NCI-H2029 (cell line): ENCODE measurements around the gene RAB27A.

Experiments used
- DNase-seq: peaks from one replicate; lab custom pipeline; 2025; lab: John Stamatoyannopoulos, UW

The RAB27A gene

DNA sequence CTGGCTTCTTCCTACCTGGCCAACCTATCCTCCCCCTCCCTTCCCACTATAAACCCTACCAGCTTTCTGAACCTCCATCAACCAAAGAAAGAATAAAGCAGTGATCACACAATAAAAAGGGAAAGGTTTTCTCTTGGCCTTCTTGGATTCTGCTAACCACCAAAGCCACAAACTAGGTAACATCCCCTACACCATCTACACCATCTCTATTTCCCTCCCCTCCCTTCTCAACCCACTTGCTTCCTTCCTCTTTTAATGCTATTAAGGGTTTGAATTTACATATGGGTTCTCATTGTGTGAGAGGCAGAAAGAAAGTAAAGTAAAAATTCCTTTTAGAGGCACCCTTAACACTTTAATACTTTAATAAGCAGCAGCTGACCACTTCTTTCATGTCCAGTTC lies 67.0 kb downstream of the RAB27A start:
- no peak for DNase-seq

DNA sequence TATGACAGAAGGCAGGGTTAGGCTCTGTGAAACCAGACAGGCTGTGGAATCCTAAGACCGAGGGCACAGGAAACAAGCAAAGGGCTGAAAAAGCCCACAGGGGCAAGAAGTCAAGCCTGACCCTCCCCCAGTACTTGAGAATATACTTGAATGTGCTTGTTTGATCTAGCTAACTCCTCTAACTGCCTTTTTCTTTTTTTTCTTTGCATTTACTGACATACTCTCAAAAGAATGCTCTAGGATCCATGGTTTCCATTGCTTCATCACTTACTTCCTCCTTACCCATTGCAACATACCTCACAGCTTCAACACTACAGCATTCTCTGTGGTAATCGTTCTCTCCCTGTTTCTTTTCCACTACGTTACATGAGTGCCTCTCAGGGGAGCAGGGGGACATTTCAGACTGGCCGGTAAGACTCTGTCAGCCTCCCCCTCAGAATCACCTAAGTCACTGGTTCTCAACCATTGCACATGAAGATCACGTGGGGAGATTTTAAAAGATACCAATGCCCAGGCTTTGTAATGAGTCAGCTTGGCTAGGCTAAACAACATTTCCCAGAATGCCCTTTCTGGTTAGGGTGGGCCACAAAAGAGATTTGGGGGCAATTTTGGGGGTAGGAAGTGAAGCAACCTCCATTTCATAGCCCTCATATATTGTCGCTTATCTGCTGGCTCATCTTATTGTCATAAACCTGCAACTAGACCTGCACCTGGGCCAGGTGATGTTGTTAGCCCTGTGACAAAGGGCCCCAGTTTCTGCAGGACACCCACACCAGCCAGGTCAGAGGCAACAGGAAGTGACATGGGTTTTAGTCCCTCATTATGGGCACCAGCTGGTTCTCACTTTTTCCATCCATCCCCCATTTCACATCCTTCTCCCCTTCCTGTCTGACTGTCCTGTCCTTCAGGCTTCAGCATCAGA lies 68.3 kb downstream of the RAB27A start:
- DNase-seq, result no peak

DNA sequence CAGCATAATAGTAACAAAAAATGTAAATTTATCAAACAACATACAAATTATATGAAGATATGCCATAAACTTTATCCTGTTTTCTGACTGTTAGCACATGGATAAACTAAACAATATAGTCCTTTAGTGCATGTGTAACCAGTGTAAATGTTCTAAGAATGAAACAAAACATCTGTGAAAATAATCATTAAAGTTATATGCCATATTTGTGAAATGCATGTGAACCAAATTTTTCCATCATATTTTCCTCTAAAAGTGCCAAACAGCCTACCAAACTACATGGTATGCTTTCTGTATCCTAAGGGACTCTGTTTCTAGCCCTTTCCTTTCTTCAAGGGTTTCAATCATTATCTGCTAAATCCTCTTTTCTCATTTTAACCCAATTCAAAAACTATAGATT lies 69.0 kb downstream of the RAB27A start:
- DNase-seq, result no peak

DNA sequence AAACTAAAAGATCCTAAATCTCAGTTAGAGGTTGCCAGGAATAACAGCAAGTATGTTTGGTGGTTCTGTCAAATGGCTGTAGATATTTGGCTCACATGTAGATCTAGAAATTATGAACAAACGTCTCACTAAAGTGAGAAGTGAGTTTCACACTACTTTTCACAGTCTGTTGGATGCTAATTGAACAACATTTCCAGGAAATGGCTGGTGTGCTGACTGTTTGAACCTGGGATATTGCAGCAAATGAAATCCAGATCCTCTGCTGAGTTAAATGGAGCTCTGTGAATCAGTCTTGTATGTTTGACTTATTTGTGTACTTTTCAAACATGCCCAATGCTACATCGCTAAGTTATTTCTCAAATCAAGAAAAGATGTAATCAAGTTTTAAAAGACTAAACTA lies 71.6 kb downstream of the RAB27A start:
- DNase-seq, result no peak

DNA sequence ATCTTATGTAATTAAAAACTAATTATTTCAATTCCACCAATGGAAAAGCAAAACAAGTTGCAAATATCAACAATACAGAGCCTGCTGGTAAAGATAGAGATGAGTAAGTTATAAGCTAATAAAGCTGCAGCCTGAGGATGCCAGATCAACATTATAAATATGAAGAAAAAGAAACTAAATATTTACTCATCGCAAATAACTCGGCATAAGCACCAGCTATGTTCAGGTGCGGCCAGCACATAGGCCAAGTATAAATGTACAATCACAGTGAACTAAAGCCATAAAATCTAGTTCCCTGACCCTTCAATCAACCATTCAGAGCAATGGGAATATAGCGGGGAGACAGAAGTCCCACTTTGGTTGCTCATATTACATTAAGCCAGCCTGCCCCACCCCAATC lies 85.1 kb downstream of the RAB27A start:
- DNase-seq, result no peak

DNA sequence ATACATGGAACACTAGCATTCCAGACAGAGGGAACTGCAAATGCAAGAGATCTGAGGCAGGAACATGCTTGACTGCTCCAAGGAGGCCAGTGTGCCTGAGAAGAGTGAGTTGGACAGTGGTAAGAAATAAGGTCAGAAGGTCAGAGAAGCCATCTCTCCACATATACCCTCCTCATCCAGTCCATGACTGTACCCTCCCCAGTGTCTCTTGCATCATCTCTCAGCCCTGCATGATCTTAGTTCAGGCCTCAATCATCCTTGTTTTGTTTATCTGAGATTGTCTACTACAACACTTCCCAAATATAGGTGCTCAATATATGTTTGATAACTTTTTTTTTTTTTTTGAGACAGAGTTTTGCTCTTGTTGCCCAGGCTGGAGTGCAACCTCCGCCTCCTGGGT lies 87.4 kb downstream of the RAB27A start:
- DNase-seq, result no peak

DNA sequence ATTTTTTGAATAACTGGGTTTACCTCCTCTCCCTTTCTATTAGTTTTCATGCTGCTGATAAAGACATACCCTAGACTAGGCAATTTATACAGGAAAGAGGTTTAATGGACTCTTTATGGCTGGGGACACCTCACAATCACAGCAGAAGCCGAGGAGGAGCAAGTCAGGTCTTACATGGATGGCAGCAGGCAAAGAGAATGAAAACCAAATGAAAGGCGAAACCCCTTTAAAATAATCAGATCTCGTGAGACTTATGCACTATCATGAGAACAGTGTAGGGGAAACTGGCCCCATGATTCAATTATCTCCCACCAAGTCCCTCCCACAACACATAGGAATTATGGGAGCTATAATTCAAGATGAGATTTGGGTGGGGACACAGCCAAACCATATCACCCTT lies 90.9 kb downstream of the RAB27A start:
- DNase-seq, result no peak

DNA sequence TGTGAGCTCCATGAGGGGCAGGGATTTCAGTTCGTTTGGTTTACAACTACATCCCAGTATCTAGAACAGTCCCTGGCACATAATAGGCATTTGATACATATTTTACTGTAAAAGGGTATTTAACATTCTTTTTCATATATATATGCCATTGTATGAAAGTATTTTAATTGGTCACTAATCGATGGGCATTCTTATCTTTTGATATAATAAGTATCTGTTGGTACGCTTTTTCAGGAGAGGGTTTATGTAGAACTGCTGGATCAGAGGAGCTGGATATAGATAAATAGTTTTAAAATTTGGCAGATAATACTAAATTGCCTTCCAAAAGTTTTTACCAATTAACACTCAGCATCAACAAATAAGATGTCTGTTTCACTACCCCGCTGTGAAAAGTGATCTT lies 91.9 kb downstream of the RAB27A start:
- DNase-seq, result no peak

DNA sequence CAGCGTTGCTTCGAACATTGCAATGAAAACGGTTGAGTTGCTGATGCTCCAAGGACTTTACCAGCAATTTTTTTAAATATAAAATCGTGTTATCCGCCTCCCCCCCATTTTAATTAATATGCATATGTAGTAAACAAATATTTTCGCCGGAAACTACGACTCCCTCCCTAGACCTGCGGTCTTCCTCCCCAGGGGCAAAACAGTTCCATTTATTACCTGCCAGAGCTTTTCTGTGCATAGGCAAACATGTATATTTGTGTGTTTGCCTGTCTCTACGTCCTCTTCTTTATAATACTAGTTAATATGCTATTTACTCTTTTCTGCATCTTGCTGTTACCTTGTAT lies 92.3 kb downstream of the RAB27A start:
- DNase-seq, result no peak

DNA sequence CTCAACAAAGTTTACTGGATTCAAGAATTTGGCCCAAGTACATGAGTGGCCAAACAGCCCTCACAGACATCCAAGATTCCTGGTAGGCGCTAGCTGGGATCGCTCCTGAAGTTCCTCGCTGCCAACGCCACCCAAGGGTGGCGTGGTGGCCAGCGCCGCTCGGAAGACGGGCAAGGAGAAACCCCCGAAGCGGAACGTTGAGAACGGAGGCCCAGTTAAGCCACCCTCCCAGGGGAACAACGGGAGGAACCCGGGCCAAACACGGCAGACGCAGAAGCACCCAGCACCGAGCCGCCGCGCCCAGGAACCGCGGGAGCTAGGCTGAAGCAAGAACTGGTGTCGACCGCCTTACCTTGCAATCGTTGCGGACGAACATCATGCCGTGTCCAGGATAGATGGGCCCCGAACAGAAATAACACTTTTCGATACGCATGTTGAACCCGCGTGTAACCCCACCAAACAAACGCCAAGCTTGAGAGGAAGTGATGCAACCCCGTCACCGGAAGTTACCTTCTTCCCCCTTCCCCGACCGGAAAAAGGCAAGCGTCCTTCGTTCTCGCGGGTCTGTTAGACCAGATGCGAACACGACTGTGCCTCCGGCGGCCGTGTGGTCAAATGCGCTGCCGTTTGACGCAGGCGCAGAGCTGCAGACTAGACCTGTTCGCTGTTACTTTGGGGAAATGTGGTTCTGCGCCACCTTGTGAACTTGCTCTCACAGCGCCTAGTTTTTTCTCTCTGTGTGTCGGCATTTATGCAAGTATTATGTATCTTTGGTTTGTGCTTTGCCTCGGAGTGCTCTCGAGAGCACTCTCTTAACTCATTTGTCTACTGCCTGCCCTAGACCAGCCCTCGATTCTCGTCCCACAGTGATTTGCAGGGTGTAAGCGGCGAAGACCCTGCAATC lies 92.9 kb downstream of the RAB27A start, which contains the start of gene RSL24D1:
Gene RSL24D1, minus strand, starts transcription at position 484 of the 904 bp plus-strand sequence. Its CDS starts 51 bp downstream, at position 433.
- DNase-seq, result peak; percentile 86

DNA sequence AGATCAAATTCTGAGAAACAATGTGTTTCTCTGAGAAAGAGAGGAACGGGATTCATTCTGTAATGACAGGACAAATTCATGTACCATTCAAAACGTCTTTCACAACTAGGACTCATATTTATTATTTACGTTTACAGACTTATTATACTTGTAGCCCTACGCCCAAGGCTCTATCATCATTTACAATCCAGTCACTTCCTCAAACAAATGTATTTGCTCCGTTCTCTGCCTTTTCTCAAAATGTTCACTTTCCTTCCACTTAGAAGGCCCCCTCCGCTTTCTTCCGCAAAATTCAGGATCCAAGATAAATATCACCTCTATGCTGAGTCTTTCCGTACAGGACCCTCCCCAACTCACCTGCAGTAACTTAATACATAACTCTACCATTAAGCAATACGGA lies 93.6 kb downstream of the RAB27A start:
- DNase-seq, result no peak

DNA sequence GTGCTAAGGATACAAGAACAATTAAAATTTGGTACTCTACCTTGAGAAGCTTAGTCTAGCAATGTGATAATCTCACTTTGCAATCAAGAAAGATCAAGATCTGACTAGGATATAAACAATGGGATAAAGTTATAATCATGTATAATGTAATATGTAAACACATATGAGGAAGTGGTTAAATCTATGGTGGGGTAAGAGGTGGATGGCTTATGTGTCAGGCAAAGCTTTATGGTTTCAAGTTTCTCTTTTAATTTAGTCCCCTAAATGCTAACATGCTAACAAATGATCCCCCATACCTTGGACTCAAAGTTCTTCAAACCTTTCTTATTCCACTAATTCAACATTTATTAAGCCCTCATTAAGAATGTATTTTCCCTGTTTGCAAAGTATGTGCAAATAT lies 95.4 kb downstream of the RAB27A start:
- no peak for DNase-seq

DNA sequence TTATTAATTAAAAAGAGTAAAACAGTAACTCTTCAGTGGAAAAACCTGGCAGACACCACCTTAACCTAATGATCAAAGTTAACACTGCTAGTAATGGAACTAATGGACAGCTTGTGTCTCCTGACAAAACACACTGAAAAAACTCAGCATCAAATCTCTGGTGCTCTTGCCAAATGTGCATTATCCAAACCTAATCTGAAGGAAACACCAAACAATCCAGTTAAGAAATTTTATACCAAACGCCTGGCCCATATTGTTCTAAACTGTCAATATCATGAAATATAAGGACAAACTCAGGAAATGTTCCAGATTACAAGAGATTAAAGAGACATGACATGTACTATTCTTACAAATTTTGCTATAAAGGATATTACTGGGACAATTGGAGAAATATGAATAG lies 103.3 kb downstream of the RAB27A start:
- no peak for DNase-seq

DNA sequence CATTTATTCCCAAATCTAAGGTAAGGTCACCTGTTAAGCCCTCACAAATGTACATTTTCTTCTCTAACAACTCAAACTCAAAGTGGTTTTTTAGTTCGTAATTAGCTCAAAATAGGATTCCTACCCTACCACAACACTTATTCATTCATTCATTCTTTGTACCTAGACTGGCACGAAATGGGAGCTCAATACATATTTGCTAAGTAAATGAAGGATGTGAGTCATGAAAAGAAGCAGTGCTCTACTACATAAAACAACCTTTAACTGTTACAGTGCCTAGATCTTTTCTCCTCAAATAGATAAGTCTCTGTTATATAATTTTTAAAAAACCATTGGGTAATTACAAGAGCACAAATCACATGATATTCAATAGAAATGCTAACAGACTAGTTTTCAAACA lies 105.9 kb downstream of the RAB27A start:
- no peak for DNase-seq

DNA sequence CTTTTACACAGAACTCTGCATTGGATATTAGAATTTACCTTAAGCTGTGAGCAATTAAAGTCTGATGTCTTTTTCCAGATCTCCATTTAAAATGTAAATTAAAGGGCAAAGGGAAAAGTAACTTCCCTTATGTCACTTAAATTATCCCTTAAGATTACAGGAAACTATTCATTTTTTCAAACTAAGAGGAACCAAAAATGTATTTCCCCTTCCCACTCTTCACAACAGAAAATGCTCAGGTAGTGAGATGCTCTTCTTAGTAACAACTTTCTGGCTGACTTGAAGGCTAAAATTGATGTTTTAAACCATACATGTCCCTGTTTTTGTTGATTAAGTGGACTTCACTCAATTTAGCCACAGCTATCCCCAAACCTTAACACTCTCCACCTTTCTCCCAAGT lies 110.5 kb downstream of the RAB27A start:
- DNase-seq, result no peak

DNA sequence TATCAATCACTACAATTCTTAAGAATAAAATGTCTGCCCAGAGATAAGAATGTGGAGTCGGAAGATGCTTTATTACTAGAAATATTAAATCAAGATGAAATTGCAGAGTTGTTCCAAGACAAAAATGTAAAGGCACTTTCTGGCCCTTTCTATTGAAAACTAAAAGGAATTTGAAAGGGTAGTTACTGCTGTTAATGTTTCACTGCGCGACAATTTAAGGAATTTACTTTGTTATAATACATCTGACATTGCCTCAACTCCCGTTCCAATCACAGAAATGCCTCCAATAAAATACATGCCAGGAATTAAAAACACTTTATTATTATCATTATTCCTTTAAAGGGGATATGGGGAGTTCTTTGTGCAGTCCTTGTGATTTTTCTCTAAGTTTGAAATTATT lies 119.3 kb downstream of the RAB27A start:
- no peak for DNase-seq

DNA sequence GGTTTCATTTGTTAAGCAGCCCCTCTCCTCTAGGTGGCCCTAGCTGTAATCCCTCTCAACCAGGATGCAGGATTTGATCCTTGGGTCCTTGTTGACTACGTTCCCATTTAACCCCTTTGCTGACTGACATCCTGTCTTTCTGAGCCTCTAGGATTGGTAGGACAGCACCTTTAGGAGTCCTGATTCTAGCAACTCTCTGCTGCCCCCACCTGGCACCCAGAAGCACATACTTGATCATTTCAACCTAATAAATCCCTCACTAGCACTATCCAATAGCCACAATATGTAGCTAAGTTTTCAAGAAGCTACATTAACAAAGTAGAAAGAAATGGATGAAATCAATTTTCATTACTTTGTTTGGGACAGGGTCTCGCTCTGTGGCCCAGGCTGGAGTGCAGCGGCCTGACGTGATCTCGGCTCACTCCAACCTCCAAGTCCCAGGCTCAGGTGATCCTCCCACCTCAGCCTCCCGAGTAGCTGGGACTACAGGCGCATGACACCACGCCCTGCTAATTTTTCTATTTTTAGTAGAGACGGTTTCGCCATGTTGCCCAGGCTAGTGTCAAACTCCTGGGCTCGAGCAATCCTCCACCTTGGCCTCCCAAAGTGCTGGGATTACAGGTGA lies 121.2 kb downstream of the RAB27A start:
- DNase-seq, result peak; percentile 49

DNA sequence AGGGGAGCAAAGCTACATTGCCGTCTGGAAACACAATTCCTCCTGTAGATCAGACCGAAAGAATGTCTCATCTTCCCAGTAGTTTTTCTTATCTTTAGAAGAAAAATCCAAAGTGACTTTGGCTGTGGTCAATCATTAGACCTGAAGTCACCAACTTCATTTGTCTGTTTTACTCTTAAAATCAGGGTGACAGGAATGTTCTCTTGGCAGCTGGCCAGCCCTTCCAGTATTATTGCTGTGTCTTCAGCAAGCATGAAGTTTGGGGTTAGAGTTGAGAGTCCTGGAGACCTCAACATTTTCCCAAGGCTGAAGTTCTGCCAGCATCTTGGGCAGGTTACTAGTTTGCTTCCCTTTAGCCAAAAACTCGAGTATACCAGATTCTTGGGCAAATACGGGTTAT lies 125.3 kb downstream of the RAB27A start:
- no peak for DNase-seq
